GM21737 (cell line): Measurements from ENCODE around the gene RMND1.

ENCODE experiments used
- ATAC-seq: cut with Tn5 transposase; IDR thresholded peaks from one replicate; pipeline ENCODE4 v1.9.1; 2021; ENCODE audit warnings: mild to moderate bottlenecking, moderate library complexity; ENCODE audit not compliant: unreplicated experiment

RMND1 gene

GRCh38 chr6:151422981-151423380 is 28.9 kb downstream of the RMND1 start:
- no peak for ATAC-seq

- no peak for ATAC-seq
These were observed 34.4 kb downstream of the RMND1 start for GRCh38 chr6:151417477-151417876.

- no peak for ATAC-seq
These were observed 37.2 kb downstream of the RMND1 start for GRCh38 chr6:151414641-151415260.

- ATAC-seq, result no peak
These were observed 38.4 kb downstream of the RMND1 start for GRCh38 chr6:151413372-151414145.

GRCh38 chr6:151412909-151413308 is 39.0 kb downstream of the RMND1 start:
- no peak for ATAC-seq

- no peak for ATAC-seq
These were observed 42.2 kb downstream of the RMND1 start for GRCh38 chr6:151409679-151410078.

- ATAC-seq, result peak; percentile 59
These were observed 42.7 kb downstream of the RMND1 start for GRCh38 chr6:151409260-151409659.

GRCh38 chr6:151408858-151409257 is 43.1 kb downstream of the RMND1 start:
- peak; percentile 18 for ATAC-seq

- ATAC-seq, result no peak
These were observed 48.0 kb downstream of the RMND1 start for GRCh38 chr6:151403919-151404308.

GRCh38 chr6:151402228-151402627 is 49.7 kb downstream of the RMND1 start:
- ATAC-seq, result no peak

GRCh38 chr6:151400473-151400872 is 51.5 kb downstream of the RMND1 start:
- no peak for ATAC-seq

- no peak for ATAC-seq
These were observed 52.2 kb downstream of the RMND1 start for GRCh38 chr6:151399679-151400078.

GRCh38 chr6:151393410-151393809 is 58.5 kb downstream of the RMND1 start:
- no peak for ATAC-seq

- ATAC-seq, result no peak
These were observed 59.5 kb downstream of the RMND1 start for GRCh38 chr6:151392427-151392826.

GRCh38 chr6:151391471-151392413 is 60.2 kb downstream of the RMND1 start, which contains the start of gene ZBTB2:
ZBTB2 (minus strand) TSS chr6:151391559; CDS start chr6:151373637, 17,922 bp downstream.
- no peak for ATAC-seq

GRCh38 chr6:151390851-151391470 is 61.0 kb downstream of the RMND1 start:
- peak; percentile 8 for ATAC-seq

GRCh38 chr6:151390276-151390850 is 61.6 kb downstream of the RMND1 start:
- ATAC-seq, result peak; percentile 80

- peak; percentile 64 for ATAC-seq
These were observed 62.2 kb downstream of the RMND1 start for GRCh38 chr6:151389618-151390275.

GRCh38 chr6:151388997-151389617 is 62.8 kb downstream of the RMND1 start:
- no peak for ATAC-seq
